ENCODE measurements around the gene ADGRA3. TPM values are rescaled to one million over a fixed set of nuclear protein-coding genes. Genes with fewer than 3 reads are reported as not detected.

ADGRA3 gene
- total RNA-seq, 2 experiments from 2014 or later = not detected

DNA sequence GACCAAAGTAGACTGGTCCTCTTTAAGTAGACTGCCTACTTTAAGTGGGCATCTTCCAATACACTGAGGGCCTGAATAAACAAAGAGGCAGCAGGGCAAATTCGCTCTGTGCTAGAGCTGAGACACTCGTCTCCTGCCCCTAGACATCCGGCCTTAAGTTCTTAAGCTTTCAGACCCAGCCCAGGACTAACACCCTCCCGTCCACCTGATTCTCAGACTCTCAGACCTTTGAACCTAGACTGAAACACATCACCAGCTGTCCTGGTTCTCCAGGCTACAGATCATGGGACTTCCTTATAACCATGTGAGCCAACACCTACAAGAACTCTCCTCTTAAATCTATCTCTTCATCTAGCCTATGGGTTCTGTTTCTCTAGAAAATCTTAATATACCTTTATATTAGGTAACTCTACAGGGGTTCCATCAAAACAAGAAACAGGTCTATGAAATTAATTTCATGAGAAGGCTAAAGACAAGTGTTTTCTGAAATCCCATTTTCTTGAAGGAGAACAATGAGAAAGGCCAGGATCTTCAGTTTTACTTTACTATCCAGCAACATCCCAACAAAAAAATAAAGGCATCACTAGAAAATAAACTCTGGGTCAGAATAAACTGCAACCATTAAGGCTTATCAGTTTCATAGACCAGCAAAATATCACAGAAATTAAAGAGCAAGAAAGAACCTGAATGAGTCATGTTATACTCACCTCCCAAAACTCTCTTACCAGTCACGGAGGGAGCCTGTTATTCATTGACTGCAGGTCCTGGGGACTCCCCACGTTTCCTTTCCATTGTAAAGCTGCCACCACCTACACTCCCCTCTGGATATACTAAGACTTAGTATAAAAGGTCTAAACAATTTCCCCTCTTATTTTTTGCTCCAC is 14.8 kb downstream of the ADGRA3 start:
- H3K4me2 ChIP-seq (ENCODE audit: low read length) = no peak overlapping the region
- no peaks in the 10 kb centered on the region for H3K9me2 ChIP-seq (ENCODE audit: insufficient read depth, low read length)
- H3K36me3 ChIP-seq (ENCODE audit: insufficient read depth, low read length) = no peaks in the 10 kb centered on the region
- H3K27ac ChIP-seq (ENCODE audit: low read depth, low read length, poor library complexity, severe bottlenecking) = no peak overlapping the region
- H3K9me3 ChIP-seq (ENCODE audit: low read length) = no peaks in the 10 kb centered on the region
- no peak overlapping the region for H3K4me3 ChIP-seq (ENCODE audit: low read depth, low read length, poor library complexity, severe bottlenecking)
- no peaks in the 10 kb centered on the region for H4K20me1 ChIP-seq (ENCODE audit: insufficient read depth, low read length)
- H3K4me1 ChIP-seq (ENCODE audit: insufficient read depth, low read length, poor library complexity, severe bottlenecking) = no peaks in the 10 kb centered on the region
- intact Hi-C loops (cut with micrococcal nuclease; ENCODE audit: unreplicated experiment) = no loop called here
- ChIA-PET POLR2A (no interaction called here), CTCF (ENCODE audit: unreplicated experiment) (no interaction called here)
- no peak for TF ChIP-seq EZH2phosphoT487 (IDR thresholded peaks at IDR 0.05; ENCODE audit: borderline replicate concordance, low read depth, low read length)
- TF ChIP-seq, protein P1, sequence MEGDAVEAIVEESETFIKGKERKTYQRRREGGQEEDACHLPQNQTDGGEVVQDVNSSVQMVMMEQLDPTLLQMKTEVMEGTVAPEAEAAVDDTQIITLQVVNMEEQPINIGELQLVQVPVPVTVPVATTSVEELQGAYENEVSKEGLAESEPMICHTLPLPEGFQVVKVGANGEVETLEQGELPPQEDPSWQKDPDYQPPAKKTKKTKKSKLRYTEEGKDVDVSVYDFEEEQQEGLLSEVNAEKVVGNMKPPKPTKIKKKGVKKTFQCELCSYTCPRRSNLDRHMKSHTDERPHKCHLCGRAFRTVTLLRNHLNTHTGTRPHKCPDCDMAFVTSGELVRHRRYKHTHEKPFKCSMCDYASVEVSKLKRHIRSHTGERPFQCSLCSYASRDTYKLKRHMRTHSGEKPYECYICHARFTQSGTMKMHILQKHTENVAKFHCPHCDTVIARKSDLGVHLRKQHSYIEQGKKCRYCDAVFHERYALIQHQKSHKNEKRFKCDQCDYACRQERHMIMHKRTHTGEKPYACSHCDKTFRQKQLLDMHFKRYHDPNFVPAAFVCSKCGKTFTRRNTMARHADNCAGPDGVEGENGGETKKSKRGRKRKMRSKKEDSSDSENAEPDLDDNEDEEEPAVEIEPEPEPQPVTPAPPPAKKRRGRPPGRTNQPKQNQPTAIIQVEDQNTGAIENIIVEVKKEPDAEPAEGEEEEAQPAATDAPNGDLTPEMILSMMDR (conservative IDR thresholded peaks at IDR 0.05; ENCODE audit: low read length) = no peak
- DNase-seq (ENCODE audit: low spot score) = no peak
- BruUV-seq (replicated peaks) = no TSS peak
- H3K79me2 ChIP-seq (ENCODE audit: insufficient read depth, low read depth, low read length) = no peaks in the 10 kb centered on the region
- H2AFZ ChIP-seq (ENCODE audit: low read length) = no peak overlapping the region

- H4K20me1 ChIP-seq (ENCODE audit: insufficient read depth, low read length) = no peaks in the 10 kb centered on the region
- H3K9me3 ChIP-seq (ENCODE audit: low read length) = no peaks in the 10 kb centered on the region
- DNase-seq (ENCODE audit: low spot score) = no peak
- ChIA-PET POLR2A (no interaction called here), CTCF (ENCODE audit: unreplicated experiment) (no interaction called here)
- no peaks in the 10 kb centered on the region for H3K9me2 ChIP-seq (ENCODE audit: insufficient read depth, low read length)
- no peaks in the 10 kb centered on the region for H3K79me2 ChIP-seq (ENCODE audit: insufficient read depth, low read depth, low read length)
- intact Hi-C loops (cut with micrococcal nuclease; ENCODE audit: unreplicated experiment) = no loop called here
- TF ChIP-seq, protein P1 (conservative IDR thresholded peaks at IDR 0.05; ENCODE audit: low read length) = no peak
- no peak for TF ChIP-seq EZH2phosphoT487 (IDR thresholded peaks at IDR 0.05; ENCODE audit: borderline replicate concordance, low read depth, low read length)
- no TSS peak for BruUV-seq (replicated peaks)
- no peak overlapping the region for H3K4me2 ChIP-seq (ENCODE audit: low read length)
- H3K4me1 ChIP-seq (ENCODE audit: insufficient read depth, low read length, poor library complexity, severe bottlenecking) = no peaks in the 10 kb centered on the region
- no peak overlapping the region for H3K4me3 ChIP-seq (ENCODE audit: low read depth, low read length, poor library complexity, severe bottlenecking)
- no peak overlapping the region for H2AFZ ChIP-seq (ENCODE audit: low read length)
- H3K27ac ChIP-seq (ENCODE audit: low read depth, low read length, poor library complexity, severe bottlenecking) = no peak overlapping the region
- no peaks in the 10 kb centered on the region for H3K36me3 ChIP-seq (ENCODE audit: insufficient read depth, low read length)
Observed at GRCh38 chr4:22500128-22500611, 15.7 kb downstream of the ADGRA3 start.

DNA sequence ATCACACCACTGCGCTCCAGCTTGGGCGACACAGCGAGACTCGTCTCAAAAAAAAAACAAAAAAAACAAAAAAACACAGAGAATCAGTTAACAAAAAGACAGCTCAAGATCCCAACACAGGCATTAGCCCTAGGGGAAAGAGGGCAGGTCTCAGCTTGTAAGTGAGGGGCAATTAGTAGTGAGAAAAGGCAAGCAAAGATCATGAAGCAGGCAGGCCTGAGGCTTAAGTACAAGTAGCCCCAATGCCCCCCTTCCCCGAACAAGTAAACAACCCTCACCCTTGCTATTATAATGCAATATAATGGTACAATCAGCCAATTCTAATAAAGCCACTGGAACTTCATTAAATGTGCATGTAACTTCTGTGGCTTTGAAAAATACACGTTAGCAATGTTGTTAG is 17.0 kb downstream of the ADGRA3 start:
- H3K4me2 ChIP-seq (ENCODE audit: low read length) = no peak overlapping the region
- ChIA-PET CTCF (ENCODE audit: unreplicated experiment) (no interaction called here), POLR2A (no interaction called here)
- BruUV-seq (replicated peaks) = no TSS peak
- no peak overlapping the region for H2AFZ ChIP-seq (ENCODE audit: low read length)
- intact Hi-C loops (cut with micrococcal nuclease; ENCODE audit: unreplicated experiment) = no loop called here
- no peak overlapping the region for H3K4me3 ChIP-seq (ENCODE audit: low read depth, low read length, poor library complexity, severe bottlenecking)
- H3K9me3 ChIP-seq (ENCODE audit: low read length) = no peaks in the 10 kb centered on the region
- no peak overlapping the region for H3K27ac ChIP-seq (ENCODE audit: low read depth, low read length, poor library complexity, severe bottlenecking)
- no peaks in the 10 kb centered on the region for H3K36me3 ChIP-seq (ENCODE audit: insufficient read depth, low read length)
- no peaks in the 10 kb centered on the region for H3K79me2 ChIP-seq (ENCODE audit: insufficient read depth, low read depth, low read length)
- TF ChIP-seq, protein P1 (conservative IDR thresholded peaks at IDR 0.05; ENCODE audit: low read length) = no peak
- TF ChIP-seq EZH2phosphoT487 (IDR thresholded peaks at IDR 0.05; ENCODE audit: borderline replicate concordance, low read depth, low read length) = no peak
- no peaks in the 10 kb centered on the region for H4K20me1 ChIP-seq (ENCODE audit: insufficient read depth, low read length)
- no peaks in the 10 kb centered on the region for H3K9me2 ChIP-seq (ENCODE audit: insufficient read depth, low read length)
- no peaks in the 10 kb centered on the region for H3K4me1 ChIP-seq (ENCODE audit: insufficient read depth, low read length, poor library complexity, severe bottlenecking)
- no peak for DNase-seq (ENCODE audit: low spot score)

Measured in OCI-LY7 (cell line).